ENCODE measurements around the gene SORBS1.

- TF ChIP-seq POLR2A (IDR thresholded peaks at IDR 0.05) (no peak), CTCF (IDR thresholded peaks at IDR 0.05) (no peak)
Observed at GRCh38 chr10:95404462-95404858, 156.7 kb downstream of the SORBS1 start.
